Keratinocyte (primary cell): ENCODE measurements around the gene SLC9A7. TPM values are rescaled to one million over a fixed set of nuclear protein-coding genes. Genes with fewer than 3 reads are reported as not detected.

Experiments used
- DNase-seq: peaks from one replicate; pipeline ENCODE4 v3.0.0-alpha.2; 2011; ENCODE audit warnings: low read depth, missing footprints, low spot score
- FAIRE-seq: peaks from 2 replicates; lab custom pipeline; 2011; peaks lifted over from hg19 to GRCh38; lab: Jason Lieb, UNC
- H2AFZ ChIP-seq: 2 replicates; pipeline ENCODE4 v1.6.0; 2012; ENCODE audit warnings: low read length, control low read depth, inconsistent platforms; ENCODE audit not compliant: control insufficient read depth
- H3K27ac ChIP-seq: 2 replicates; pipeline ENCODE4 v1.5.1; 2011; ENCODE audit warnings: low read length; ENCODE audit not compliant: control insufficient read depth, insufficient read depth
- H3K27me3 ChIP-seq: 3 replicates; pipeline ENCODE4 v1.6.0; 2011; ENCODE audit warnings: low read length; ENCODE audit not compliant: control insufficient read depth, insufficient read depth; ENCODE audit errors: extremely low read depth
- H3K36me3 ChIP-seq, 2 experiments: 2 replicates in 1 of 2; 3 replicates in 1 of 2; pipeline ENCODE4 v1.5.1; 2011; ENCODE audit warnings: low read length in 2 of 2, mild to moderate bottlenecking in 1 of 2; ENCODE audit not compliant: control insufficient read depth in 2 of 2, insufficient read depth in 2 of 2; ENCODE audit errors: extremely low read depth in 1 of 2
- H3K4me1 ChIP-seq: 3 replicates; pipeline ENCODE4 v1.5.1; 2011; ENCODE audit warnings: low read length; ENCODE audit not compliant: control insufficient read depth, insufficient read depth; ENCODE audit errors: extremely low read depth
- H3K4me2 ChIP-seq: 3 replicates; pipeline ENCODE4 v1.6.0; 2011; ENCODE audit warnings: low read depth, low read length; ENCODE audit not compliant: control insufficient read depth, insufficient read depth; ENCODE audit errors: extremely low read depth
- H3K4me3 ChIP-seq, 3 experiments: fragments of 200-600 bp in 1 of 3; sonication (generic) in 1 of 3; 2 replicates in 2 of 3; 3 replicates in 1 of 3; pipeline ENCODE4 v1.5.1; 2011 to 2016; ENCODE audit warnings: low read length in 3 of 3, mild to moderate bottlenecking in 3 of 3, control low read depth in 2 of 3, inconsistent platforms in 1 of 3, low read depth in 1 of 3, mixed read lengths in 1 of 3, mixed run types in 1 of 3, moderate library complexity in 1 of 3; ENCODE audit not compliant: control insufficient read depth in 2 of 3, insufficient read depth in 2 of 3; ENCODE audit errors: extremely low read depth in 1 of 3
- H3K79me2 ChIP-seq: 2 replicates; pipeline ENCODE4 v1.6.0; 2012; ENCODE audit warnings: low read length; ENCODE audit not compliant: control insufficient read depth, insufficient read depth
- H3K9ac ChIP-seq: 3 replicates; pipeline ENCODE4 v1.6.0; 2011; ENCODE audit warnings: low read length; ENCODE audit not compliant: control insufficient read depth, insufficient read depth; ENCODE audit errors: extremely low read depth
- H3K9me1 ChIP-seq: 3 replicates; pipeline ENCODE4 v1.6.0; 2011; ENCODE audit warnings: low read length; ENCODE audit not compliant: control insufficient read depth, insufficient read depth; ENCODE audit errors: extremely low read depth
- H3K9me3 ChIP-seq: 2 replicates; pipeline ENCODE4 v1.5.1; 2012; ENCODE audit warnings: low read depth, low read length; ENCODE audit not compliant: control insufficient read depth
- H4K20me1 ChIP-seq: 3 replicates; pipeline ENCODE4 v1.6.0; 2011; ENCODE audit warnings: low read length; ENCODE audit not compliant: control insufficient read depth, insufficient read depth; ENCODE audit errors: extremely low read depth
- EZH2 ChIP-seq: IDR thresholded peaks from one replicate; pipeline ENCODE4 v1.6.1; 2012; ENCODE audit warnings: inconsistent platforms, mild to moderate bottlenecking, low read length, moderate library complexity
- dilution Hi-C: fragments of 300-500 bp; cut with MboI; formaldehyde crosslinking; loops from one replicate; pipeline ENCODE4 v1.7.0; 2020; ENCODE audit warnings: low sequenced_read_pairs; ENCODE audit not compliant: extremely low pct_ligation_motif_present
- polyA plus RNA-seq, 5 experiments: library from polyadenylated mRNA; depleted of rRNA in 3 of 5; stranded (reverse) in 3 of 5; stranded (forward) in 1 of 5; unstranded in 1 of 5; fragments of >200 nt; gene quantifications; 1 replicate in 1 of 5; 2 replicates in 3 of 5; 3 replicates in 1 of 5; pipeline versions ENCODE4 v1.2.1 to v1.2.3, GENCODE V29; 2011 to 2012; ENCODE audit warnings: missing spikeins in 2 of 5, low read depth in 1 of 5, low replicate concordance in 1 of 5
- TF ChIP-seq, protein P1 (sequence below), 3 experiments: IDR thresholded peaks in 1 of 3; conservative IDR thresholded peaks in 1 of 3; optimal IDR thresholded peaks in 1 of 3; 2 replicates in 2 of 3; 3 replicates in 1 of 3; pipeline versions ENCODE3 to v1.5.1; 2011; ENCODE audit warnings: low read length in 3 of 3, mild to moderate bottlenecking in 3 of 3, moderate library complexity in 2 of 3, control low read depth in 1 of 3, inconsistent platforms in 1 of 3; ENCODE audit not compliant: insufficient read depth in 2 of 3; ENCODE audit errors: extremely low read depth in 1 of 3

SLC9A7 gene
- polyA plus RNA-seq, 1 donor (not counting 4 experiments of a cell fraction or from before 2014, with no cell fraction given) = 8.1 TPM

DNA sequence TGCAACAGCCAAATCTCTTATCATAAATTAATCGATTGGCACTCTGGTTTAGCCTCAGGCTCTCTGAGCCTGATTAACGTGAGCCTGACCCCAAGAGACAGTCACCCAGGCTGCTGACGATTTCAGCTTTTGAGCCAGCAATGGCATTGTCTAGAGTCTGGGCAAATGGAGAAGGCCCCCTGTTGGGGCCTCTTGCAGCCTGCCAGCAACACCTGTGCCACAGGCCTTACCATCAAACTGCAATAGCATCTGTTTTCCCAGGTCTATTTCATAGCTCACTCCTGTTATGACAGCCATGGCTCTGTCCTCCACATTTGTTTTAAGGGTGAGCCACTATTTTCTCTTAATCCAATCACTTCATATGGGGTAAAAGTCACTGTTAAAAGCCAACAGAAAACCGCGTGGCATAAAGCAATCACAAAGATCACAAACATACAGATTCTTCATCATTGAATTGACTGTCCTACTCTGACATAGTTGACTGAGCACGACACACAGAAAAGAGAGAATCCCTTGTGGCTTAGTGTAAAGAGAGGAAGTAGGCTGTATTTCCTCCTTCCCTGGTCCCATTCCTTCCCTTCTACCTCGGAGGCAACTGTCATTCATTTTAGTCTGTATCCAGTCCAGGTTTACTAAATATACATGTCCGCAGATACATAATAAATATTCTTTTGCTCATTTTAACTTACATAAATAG, 47.8 kb downstream of the SLC9A7 start:
- Histone ChIP-seq H3K79me2 (no peaks in the 10 kb centered on the region), H2AFZ (no peak overlapping the region), H3K27ac (peak overlapping the region; percentile 88), H3K9me3 (no peaks in the 10 kb centered on the region), H4K20me1 (no peaks in the 10 kb centered on the region), H3K4me3 (peak overlapping the region in 1 of 3 experiments; percentile 13), H3K4me1 (peaks cover 22% of the 10 kb centered on the region), H3K9ac (peak overlapping the region; percentile 69), H3K36me3 (no peaks in the 10 kb centered on the region), H3K27me3 (no peaks in the 10 kb centered on the region), H3K9me1 (no peaks in the 10 kb centered on the region), H3K4me2 (peak overlapping the region; percentile 60)
- DNase-seq (no peak), FAIRE-seq (no peak)
- dilution Hi-C loops = no loop called here
- no peak for TF ChIP-seq EZH2
- TF ChIP-seq, protein P1, sequence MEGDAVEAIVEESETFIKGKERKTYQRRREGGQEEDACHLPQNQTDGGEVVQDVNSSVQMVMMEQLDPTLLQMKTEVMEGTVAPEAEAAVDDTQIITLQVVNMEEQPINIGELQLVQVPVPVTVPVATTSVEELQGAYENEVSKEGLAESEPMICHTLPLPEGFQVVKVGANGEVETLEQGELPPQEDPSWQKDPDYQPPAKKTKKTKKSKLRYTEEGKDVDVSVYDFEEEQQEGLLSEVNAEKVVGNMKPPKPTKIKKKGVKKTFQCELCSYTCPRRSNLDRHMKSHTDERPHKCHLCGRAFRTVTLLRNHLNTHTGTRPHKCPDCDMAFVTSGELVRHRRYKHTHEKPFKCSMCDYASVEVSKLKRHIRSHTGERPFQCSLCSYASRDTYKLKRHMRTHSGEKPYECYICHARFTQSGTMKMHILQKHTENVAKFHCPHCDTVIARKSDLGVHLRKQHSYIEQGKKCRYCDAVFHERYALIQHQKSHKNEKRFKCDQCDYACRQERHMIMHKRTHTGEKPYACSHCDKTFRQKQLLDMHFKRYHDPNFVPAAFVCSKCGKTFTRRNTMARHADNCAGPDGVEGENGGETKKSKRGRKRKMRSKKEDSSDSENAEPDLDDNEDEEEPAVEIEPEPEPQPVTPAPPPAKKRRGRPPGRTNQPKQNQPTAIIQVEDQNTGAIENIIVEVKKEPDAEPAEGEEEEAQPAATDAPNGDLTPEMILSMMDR (optimal IDR thresholded peaks at IDR 0.05 in 1 of 3, IDR thresholded peaks at IDR 0.05 in 1 of 3, conservative IDR thresholded peaks at IDR 0.05 in 1 of 3; ENCODE audit: extremely low read depth in 1 of 3, insufficient read depth in 2 of 3, low read length in 3 of 3) = no peak

DNA sequence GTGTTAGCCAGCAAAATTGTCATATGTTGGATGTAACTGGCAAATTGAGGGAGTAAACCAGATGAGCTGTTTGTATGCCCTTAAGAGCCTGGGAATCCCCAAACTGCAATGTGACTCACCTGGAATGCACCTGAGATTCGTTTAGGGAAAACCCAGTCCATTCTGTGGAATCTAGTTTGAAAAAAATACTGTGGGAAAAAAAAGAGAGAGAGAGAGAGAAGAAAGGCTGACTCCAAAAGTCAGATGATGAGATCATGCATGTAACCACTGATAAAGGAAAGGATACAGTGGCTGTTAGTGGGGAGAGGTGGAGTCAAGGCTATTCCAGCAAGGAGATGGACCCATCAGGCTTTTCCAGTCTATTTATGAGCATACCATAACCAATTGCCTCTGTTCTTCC, 48.5 kb downstream of the SLC9A7 start:
- Histone ChIP-seq H3K4me1 (peaks cover 22% of the 10 kb centered on the region), H3K4me2 (peak overlapping the region; percentile 60), H2AFZ (no peak overlapping the region), H3K9me1 (no peaks in the 10 kb centered on the region), H4K20me1 (no peaks in the 10 kb centered on the region), H3K36me3 (no peaks in the 10 kb centered on the region), H3K9me3 (no peaks in the 10 kb centered on the region), H3K27ac (peak overlapping the region; percentile 88), H3K9ac (peak overlapping the region; percentile 69), H3K4me3 (peak overlapping the region in 1 of 3 experiments; percentile 13), H3K79me2 (no peaks in the 10 kb centered on the region), H3K27me3 (no peaks in the 10 kb centered on the region)
- dilution Hi-C loops = no loop called here
- DNase-seq = peak; percentile 66
- TF ChIP-seq, protein P1 (optimal IDR thresholded peaks at IDR 0.05 in 1 of 3, IDR thresholded peaks at IDR 0.05 in 1 of 3, conservative IDR thresholded peaks at IDR 0.05 in 1 of 3; ENCODE audit: extremely low read depth in 1 of 3, insufficient read depth in 2 of 3, low read length in 3 of 3) = no peak
- TF ChIP-seq EZH2 = no peak
- peak; percentile 26 for FAIRE-seq
